ENCODE measurements around the gene ATP10B.

GRCh38 chr5:160628619-160628968, 223.4 kb downstream of the ATP10B start:
- TF ChIP-seq POLR2A (IDR thresholded peaks at IDR 0.05) (no peak), CTCF (IDR thresholded peaks at IDR 0.05) (no peak), POLR2AphosphoS5 (IDR thresholded peaks at IDR 0.05; ENCODE audit: insufficient read depth in 1 of 2, low read depth in 1 of 2) (no peak)

Data from vagina (tissue), 2 donors.